ENCODE measurements around the gene SASH1. TPM values are rescaled to one million over a fixed set of nuclear protein-coding genes. Genes with fewer than 3 reads are reported as not detected.

The SASH1 gene
- total and polyA plus RNA-seq, 11 donors = 10.7 to 47.5 (median 28.2) TPM

DNA sequence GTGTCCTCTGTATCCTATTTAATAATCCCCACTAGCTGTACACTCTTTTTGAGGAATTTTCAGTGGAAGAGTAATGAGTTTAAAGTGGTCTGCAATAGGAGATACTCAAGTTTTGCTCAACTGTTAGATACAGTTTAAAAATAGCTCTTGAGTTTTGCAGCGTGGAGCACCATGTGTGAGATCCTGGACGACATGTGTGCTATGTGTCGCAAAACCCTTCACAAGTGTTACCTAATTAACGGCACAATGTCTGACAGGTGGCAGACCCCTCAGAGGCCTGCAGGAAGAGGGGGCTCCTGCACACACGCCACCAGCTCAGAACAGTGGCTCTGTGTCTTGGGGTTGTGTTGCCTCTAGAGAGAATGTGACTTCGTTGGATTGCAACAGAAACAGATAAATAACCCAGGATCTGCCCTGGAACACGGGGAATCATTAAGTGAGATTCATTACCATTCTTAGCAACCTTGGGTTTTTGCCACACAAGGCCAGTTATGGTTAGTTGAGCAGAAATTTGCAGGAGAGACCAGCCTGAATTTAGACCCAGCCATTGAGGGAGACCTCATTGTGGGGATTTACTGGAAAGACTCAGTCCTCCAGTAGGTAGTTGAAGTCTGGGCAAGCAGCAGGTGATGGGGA lies 73.8 kb downstream of the SASH1 start:
- Histone ChIP-seq H3K27me3 (no peaks in the 10 kb centered on the region), H3K4me3 (no peak overlapping the region), H3K27ac (no peak overlapping the region), H3K9me3 (no peaks in the 10 kb centered on the region), H3K4me1 (peaks cover 4 to 51% (median 26%) of the 10 kb centered on the region in 12 donors), H3K36me3 (no peaks in the 10 kb centered on the region)
- intact Hi-C loops (cut with DNase I) = loop anchor here in 1 of 10 donors (5.0 kb wide), 1 partner anchor 36 kb away; no protein-coding TSS in a partner anchor
- 47 to 56% (median 54%) methylated on average over 7 of the region's 7 CpGs for WGBS, 4 donors
- TF ChIP-seq POLR2A (IDR thresholded peaks at IDR 0.05) = no peak
- TF ChIP-seq, protein P1, sequence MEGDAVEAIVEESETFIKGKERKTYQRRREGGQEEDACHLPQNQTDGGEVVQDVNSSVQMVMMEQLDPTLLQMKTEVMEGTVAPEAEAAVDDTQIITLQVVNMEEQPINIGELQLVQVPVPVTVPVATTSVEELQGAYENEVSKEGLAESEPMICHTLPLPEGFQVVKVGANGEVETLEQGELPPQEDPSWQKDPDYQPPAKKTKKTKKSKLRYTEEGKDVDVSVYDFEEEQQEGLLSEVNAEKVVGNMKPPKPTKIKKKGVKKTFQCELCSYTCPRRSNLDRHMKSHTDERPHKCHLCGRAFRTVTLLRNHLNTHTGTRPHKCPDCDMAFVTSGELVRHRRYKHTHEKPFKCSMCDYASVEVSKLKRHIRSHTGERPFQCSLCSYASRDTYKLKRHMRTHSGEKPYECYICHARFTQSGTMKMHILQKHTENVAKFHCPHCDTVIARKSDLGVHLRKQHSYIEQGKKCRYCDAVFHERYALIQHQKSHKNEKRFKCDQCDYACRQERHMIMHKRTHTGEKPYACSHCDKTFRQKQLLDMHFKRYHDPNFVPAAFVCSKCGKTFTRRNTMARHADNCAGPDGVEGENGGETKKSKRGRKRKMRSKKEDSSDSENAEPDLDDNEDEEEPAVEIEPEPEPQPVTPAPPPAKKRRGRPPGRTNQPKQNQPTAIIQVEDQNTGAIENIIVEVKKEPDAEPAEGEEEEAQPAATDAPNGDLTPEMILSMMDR (IDR thresholded peaks at IDR 0.05) = no peak
- DNase-seq = no peak
- peak in 3 of 4 donors; percentile 37 to 46 (median 42) for ATAC-seq

DNA sequence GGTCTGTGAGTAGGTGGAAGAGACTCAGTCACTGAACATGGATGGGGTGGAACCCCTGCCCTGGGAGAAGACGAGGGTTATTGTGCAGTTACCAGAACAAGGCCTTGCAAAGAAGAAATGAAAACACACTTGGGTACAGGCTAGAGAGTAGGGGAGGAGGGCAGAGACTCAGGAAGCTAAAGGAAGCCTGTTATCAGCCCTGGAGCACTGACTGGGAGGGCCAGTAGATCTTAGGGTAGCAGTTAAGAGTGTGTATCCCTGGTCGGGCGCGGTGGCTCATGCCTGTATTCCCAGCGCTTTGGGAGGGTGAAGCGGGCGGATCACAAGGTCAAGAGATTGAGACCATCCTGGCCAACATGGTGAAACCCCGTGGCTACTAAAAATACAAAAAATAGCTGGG lies 74.4 kb downstream of the SASH1 start:
- intact Hi-C loops (cut with DNase I) = loop anchor here in 1 of 10 donors (5.0 kb wide), 1 partner anchor 35 kb away; no protein-coding TSS in a partner anchor
- ATAC-seq = peak in 2 of 4 donors; percentile 17 to 23
- no peak overlapping the region for H3K4me3 ChIP-seq
- no peak for DNase-seq
- peaks cover 4 to 51% (median 26%) of the 10 kb centered on the region in 12 donors for H3K4me1 ChIP-seq
- WGBS, 4 donors = 94 to 96% (median 95%) methylated on average over 8 of the region's 8 CpGs
- no peaks in the 10 kb centered on the region for H3K36me3 ChIP-seq
- H3K27me3 ChIP-seq = no peaks in the 10 kb centered on the region
- TF ChIP-seq, protein P1 (IDR thresholded peaks at IDR 0.05) = no peak
- TF ChIP-seq POLR2A (IDR thresholded peaks at IDR 0.05) = no peak
- no peaks in the 10 kb centered on the region for H3K9me3 ChIP-seq
- H3K27ac ChIP-seq = no peak overlapping the region

DNA sequence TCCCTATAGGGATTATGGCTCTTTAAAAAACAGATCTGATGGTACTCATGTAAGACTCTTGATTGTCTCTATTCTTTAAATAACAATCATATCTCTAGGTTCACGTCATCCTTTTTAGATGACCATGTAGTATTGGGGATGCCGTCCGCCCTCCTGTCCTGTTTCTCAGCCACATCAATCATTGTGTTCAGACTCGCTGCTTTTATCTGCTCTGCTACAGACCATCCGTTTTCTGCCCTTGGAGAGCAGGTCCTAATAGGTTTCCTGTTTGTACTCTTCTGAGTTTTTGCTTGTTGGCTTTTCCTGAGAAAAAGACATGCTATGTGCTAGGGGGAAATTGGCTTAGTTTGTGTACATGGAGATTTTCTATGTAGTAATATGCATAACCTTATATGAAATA lies 76.8 kb downstream of the SASH1 start:
- Histone ChIP-seq H3K27ac (no peak overlapping the region), H3K27me3 (no peaks in the 10 kb centered on the region), H3K4me1 (peaks cover 4 to 59% (median 26%) of the 10 kb centered on the region in 12 donors), H3K36me3 (no peaks in the 10 kb centered on the region), H3K4me3 (no peak overlapping the region), H3K9me3 (no peaks in the 10 kb centered on the region)
- TF ChIP-seq POLR2A (IDR thresholded peaks at IDR 0.05) = no peak
- TF ChIP-seq, protein P1 (IDR thresholded peaks at IDR 0.05) = no peak
- DNase-seq (no peak), ATAC-seq (no peak)
- 50 to 53% (median 51%) methylated on average over 5 of the region's 5 CpGs for WGBS, 4 donors
- intact Hi-C loops (cut with DNase I) = loop anchor here in 1 of 10 donors (5.0 kb wide), 1 partner anchor 33 kb away; no protein-coding TSS in a partner anchor

DNA sequence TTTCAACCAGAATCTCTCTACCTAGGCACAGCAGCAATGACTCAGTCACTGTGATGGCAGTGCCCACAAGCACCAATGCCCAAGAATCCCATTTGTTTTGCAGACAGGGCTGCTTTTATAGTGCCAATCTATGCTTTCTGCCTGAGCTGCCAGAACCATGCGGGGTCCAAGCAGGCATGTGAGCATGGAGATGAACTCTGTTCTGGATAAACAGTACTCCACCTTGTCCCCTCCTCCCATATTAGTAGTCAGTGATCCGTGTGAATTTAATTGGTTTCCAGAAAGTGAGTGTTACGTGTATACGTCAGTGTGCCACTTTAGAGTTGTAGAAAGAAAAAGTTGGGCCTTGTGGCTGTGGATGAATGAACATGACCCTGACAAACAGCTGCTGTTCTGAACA lies 79.4 kb downstream of the SASH1 start:
- TF ChIP-seq POLR2A (IDR thresholded peaks at IDR 0.05) = no peak
- TF ChIP-seq, protein P1 (IDR thresholded peaks at IDR 0.05) = no peak
- H3K36me3 ChIP-seq = no peaks in the 10 kb centered on the region
- H3K9me3 ChIP-seq = no peaks in the 10 kb centered on the region
- no peak for DNase-seq
- WGBS, 4 donors = 90 to 96% (median 94%) methylated on average over 4 of the region's 4 CpGs
- no peak overlapping the region for H3K4me3 ChIP-seq
- no peak overlapping the region for H3K27ac ChIP-seq
- no peaks in the 10 kb centered on the region for H3K27me3 ChIP-seq
- intact Hi-C loops (cut with DNase I) = no loop called here
- ATAC-seq = no peak
- H3K4me1 ChIP-seq = peaks cover 0 to 48% (median 14%) of the 10 kb centered on the region in 12 donors

Measured in heart left ventricle (tissue), 16 donors.